Activated naive CD8-positive, alpha-beta T cell treated with anti-CD3 and anti-CD28 coated beads, Interleukin-2, amount 10 ng/mL, durations not matched to agents 7 days and 5 days (primary cell): Measurements from ENCODE around the gene NEU1. TPM values are rescaled to one million over a fixed set of nuclear protein-coding genes. Genes with fewer than 3 reads are reported as not detected.
"Not testable (repeated sequence)": the region's sequence is repeated elsewhere in the genome, so short reads cannot be mapped to it uniquely, and the experiment has no call there.

ENCODE experiments used
- ATAC-seq: fragments of 150-1000 bp; cut with Tn5 transposase; one replicate; pipeline ENCODE4 v1.10.0; 2021; ENCODE audit warnings: low read depth, moderate library complexity
- POLR2A ChIA-PET: fragments of 350-600 bp; sonication (Branson Sonifier 250); formaldehyde crosslinking; loops from one replicate; lab custom pipeline; 2021; ENCODE audit warnings: antibody characterized with exemption; lab: Charles Lee
- DNase-seq: peaks from one replicate; pipeline ENCODE4 v3.0.0; 2021
- H3K27ac Mint-ChIP-seq: one replicate; pipeline ENCODE4 v1.8.0; 2022; ENCODE audit warnings: mild to moderate bottlenecking, mixed read lengths
- H3K27me3 Mint-ChIP-seq: one replicate; pipeline ENCODE4 v1.8.0; 2022; ENCODE audit warnings: mild to moderate bottlenecking, moderate library complexity, mixed read lengths
- H3K36me3 Mint-ChIP-seq: one replicate; pipeline ENCODE4 v1.8.0; 2021; ENCODE audit warnings: mild to moderate bottlenecking, mixed read lengths
- H3K4me1 Mint-ChIP-seq: one replicate; pipeline ENCODE4 v1.8.0; 2021; ENCODE audit warnings: mixed read lengths
- H3K4me3 Mint-ChIP-seq: one replicate; pipeline ENCODE4 v1.8.0; 2022; ENCODE audit warnings: mild to moderate bottlenecking, moderate library complexity, mixed read lengths
- H3K9me3 Mint-ChIP-seq: one replicate; pipeline ENCODE4 v1.8.0; 2021; ENCODE audit warnings: mixed read lengths
- total RNA-seq, 2 experiments: library from RNA; stranded (reverse); gene quantifications; one replicate each; pipeline ENCODE4 v1.2.3, GENCODE V29; 2021

NEU1 gene
- total RNA-seq, 2 experiments from 2014 or later: 15.5 to 16.4 TPM

DNA sequence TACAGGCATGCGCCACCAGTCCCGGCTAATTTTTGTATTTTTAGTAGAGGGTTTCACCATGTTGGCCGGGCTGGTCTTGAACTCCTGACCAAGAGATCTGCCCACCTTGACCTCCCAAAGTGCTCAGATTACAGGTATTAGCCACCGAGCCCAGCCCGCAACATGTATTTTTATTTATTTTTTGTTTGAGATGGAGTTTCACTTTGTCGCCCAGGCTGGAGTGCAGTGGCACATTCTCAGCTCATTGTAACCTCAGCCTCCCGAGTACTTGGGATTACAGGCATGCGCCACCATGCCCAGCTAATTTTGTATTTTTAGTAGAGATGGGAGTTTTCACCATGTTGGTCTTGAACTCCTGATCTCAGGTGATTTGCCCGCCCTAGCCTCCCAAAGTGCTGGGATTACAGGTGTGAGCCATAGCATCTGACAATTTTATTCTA lies 24.5 kb downstream of the NEU1 start:
- peak overlapping the region; percentile 93 for H3K27ac Mint-ChIP-seq
- POLR2A ChIA-PET: interaction anchor here (0.6 to 1.5 kb wide), 4 partner anchors 11 to 109 kb away, joined by 3 to 5 read pairs (median 4); partner anchors contain the start of genes DDAH2, EHMT2 and LSM2
- DNase-seq, H3K27me3 Mint-ChIP-seq, ATAC-seq, H3K9me3 Mint-ChIP-seq: not testable (repeated sequence)
- H3K36me3 Mint-ChIP-seq: peaks cover 50% of the 10 kb centered on the region
- peak overlapping the region; percentile 84 for H3K4me3 Mint-ChIP-seq
- peaks cover 31% of the 10 kb centered on the region for H3K4me1 Mint-ChIP-seq

DNA sequence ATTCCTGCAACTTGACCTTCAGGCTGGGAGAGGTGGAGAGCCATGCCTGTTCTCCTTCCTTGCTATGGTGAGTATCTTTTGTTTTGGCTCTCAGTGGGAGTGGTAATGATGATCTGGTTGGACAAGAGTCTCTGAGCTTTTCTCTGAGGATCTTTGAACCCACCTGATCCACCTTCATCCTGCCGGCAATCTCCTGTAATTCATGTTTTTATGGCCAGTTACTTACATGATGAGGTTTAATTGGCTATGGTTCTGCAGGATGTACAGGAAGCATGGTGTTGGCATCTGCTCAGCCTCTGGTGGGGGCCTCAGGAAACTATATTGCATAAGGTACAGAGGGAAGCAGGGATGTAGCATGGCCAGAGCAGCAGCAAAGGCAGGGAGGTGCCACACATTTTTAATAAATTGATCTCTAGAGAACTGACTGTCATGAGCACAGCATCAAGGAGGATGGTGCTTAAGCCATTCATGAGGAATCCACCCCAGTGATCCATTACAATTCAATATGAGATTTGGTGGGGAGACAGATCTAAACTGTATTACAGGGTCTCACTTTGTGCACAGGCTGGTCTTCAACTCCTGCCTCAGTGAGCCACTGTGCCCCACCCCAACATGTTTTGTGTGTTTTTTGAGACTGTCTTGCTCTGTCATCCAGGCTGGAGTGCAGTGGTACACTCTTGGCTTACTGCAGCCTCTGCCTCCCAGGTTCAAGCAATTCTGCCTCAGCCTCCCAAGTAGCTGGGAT lies 25.1 kb downstream of the NEU1 start:
- ATAC-seq: no peak
- H3K4me1 Mint-ChIP-seq: peaks cover 31% of the 10 kb centered on the region
- H3K27ac Mint-ChIP-seq: peak overlapping the region; percentile 93
- no peaks in the 10 kb centered on the region for H3K9me3 Mint-ChIP-seq
- H3K4me3 Mint-ChIP-seq: peak overlapping the region; percentile 84
- DNase-seq: no peak
- no peaks in the 10 kb centered on the region for H3K27me3 Mint-ChIP-seq
- peaks cover 50% of the 10 kb centered on the region for H3K36me3 Mint-ChIP-seq
- POLR2A ChIA-PET: interaction anchor here (0.9 to 3.0 kb wide), 6 partner anchors 22 to 296 kb away, joined by 3 to 30 read pairs (median 4); partner anchors contain the start of genes C6orf47, DDX39B, EHMT2 and LSM2

DNA sequence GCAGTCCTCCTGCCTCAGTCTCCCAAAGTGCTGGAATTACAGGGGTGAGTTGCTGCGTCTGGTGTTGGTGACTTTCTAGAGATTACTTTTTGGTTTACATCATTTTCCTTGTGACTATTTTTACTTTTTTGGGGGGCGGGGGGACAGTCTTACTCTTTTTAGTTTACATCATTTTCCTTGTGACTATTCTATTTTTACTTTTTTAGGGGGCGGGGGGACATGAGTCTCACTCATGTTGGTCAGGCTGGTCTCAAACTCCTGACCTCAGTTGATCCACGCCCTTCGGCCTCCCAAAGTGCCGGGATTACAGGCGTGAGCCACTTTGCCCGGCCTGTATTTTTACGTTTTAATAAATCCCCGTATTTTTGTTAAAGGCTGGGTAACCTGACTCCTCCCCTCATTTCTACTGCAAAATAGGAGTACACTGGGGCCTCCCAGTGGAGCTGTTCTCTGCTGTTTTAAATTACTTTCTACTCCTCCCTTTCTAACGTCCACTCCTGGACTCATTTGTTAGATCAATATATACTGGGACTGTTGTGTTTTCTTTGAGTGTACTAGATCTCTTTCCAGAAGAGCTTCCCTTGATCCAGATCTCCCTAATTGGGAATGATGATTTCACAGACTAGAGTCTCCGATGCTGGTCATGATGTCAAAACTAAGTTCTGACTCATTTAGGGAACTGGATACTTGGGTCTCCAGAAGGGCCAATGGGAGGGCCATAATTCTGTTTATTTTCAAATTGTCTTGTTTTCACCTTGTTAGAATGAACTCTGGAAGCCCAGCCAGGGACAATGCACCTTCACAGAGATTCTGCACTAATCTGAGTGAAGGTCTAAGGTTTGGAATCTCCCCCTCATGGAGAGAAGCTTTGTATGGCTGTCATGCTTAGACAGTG lies 25.9 kb downstream of the NEU1 start:
- Mint-ChIP-seq H3K36me3 (peaks cover 46% of the 10 kb centered on the region), H3K27me3 (no peaks in the 10 kb centered on the region), H3K9me3 (no peaks in the 10 kb centered on the region), H3K27ac (peak overlapping the region; percentile 93), H3K4me1 (peaks cover 31% of the 10 kb centered on the region), H3K4me3 (peak overlapping the region; percentile 84)
- no peak for ATAC-seq
- DNase-seq: no peak
- POLR2A ChIA-PET: interaction anchor here (0.7 to 3.1 kb wide), 13 partner anchors 9 to 342 kb away, joined by 3 to 30 read pairs (median 4); partner anchors contain the start of genes C6orf47, DDX39B, EHMT2 and HSPA1B

DNA sequence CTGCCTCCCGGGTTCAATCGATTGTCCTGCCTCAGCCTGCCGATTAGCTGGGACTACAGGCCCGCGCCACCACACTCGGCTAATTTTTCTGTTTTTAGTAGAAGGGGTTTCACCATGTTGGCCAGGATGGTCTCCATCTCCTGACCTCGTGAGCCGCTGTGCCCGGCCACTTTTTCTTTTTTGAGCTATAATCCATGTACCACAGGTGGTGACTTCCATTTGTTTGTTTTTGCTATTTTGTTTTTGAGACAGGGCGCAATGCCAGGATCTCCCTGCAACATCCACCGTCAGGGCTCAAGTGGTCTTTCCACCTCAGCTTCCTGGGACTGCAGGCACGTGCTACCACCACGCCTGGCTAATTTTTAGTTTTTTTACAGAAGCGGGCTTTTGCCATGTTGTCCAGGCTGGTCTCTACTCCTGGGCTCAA lies 26.6 kb downstream of the NEU1 start:
- no peak for ATAC-seq
- peaks cover 43% of the 10 kb centered on the region for H3K36me3 Mint-ChIP-seq
- peak overlapping the region; percentile 84 for H3K4me3 Mint-ChIP-seq
- H3K9me3 Mint-ChIP-seq: no peaks in the 10 kb centered on the region
- DNase-seq: no peak
- H3K27me3 Mint-ChIP-seq: no peaks in the 10 kb centered on the region
- POLR2A ChIA-PET: interaction anchor here (0.7 to 3.1 kb wide), 16 partner anchors 9 to 341 kb away, joined by 3 to 30 read pairs (median 4); partner anchors contain the start of genes ABHD16A, BAG6, DDX39B and HSPA1B
- H3K27ac Mint-ChIP-seq: peak overlapping the region; percentile 93
- peaks cover 31% of the 10 kb centered on the region for H3K4me1 Mint-ChIP-seq

DNA sequence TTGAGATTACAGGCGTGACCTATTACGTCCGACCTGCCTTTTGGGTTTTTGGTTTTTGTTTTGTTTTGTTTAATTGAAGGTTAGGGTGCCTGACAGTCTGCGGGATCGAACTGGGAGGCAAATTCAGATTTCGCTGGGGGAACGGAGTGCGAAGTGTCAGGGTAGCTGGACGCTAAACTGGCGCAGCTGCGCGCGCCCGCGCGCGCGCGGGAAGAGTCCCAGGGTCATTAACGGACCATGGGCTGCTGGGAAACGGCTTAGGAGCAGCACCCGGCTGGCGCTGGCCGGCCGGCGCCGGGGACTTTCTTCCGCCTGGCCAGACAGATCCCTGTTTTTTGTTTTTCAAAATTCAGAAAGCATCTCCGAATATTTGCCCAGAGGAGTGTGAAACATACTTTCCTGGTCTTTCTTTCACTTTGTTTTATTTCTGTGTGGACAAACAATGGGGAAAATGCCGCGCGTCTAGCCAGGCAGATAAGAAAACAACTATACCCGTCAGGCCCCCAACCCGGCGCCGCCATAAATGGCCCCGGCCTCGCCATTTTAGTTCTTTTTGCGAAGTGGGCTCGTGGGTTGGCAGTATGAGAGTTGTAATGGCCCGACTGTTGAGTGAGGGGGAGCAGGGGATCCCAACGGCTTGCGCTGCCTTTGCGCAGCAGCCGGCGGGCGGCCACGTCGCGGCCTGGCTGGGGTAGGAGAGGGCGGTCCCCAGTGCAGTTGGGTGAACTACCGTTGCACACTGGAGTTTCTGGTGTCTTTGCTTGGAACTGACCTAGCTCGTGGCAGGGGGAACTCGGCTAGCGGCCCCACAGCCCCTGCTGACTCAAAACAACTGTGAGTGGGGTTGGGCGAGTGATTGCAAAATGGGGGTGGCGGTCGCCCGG lies 28.0 kb downstream of the NEU1 start:
- DNase-seq: peak; percentile 81
- peak overlapping the region; percentile 84 for H3K4me3 Mint-ChIP-seq
- peaks cover 34% of the 10 kb centered on the region for H3K4me1 Mint-ChIP-seq
- POLR2A ChIA-PET: interaction anchor here (0.6 to 3.1 kb wide), 22 partner anchors 9 to 340 kb away, joined by 3 to 30 read pairs (median 4); partner anchors contain the start of genes ABHD16A, ATP6V1G2, BAG6 and CLIC1
- no peaks in the 10 kb centered on the region for H3K27me3 Mint-ChIP-seq
- peak overlapping the region; percentile 93 for H3K27ac Mint-ChIP-seq
- H3K36me3 Mint-ChIP-seq: peaks cover 39% of the 10 kb centered on the region
- no peaks in the 10 kb centered on the region for H3K9me3 Mint-ChIP-seq
- peak; percentile 52 for ATAC-seq

DNA sequence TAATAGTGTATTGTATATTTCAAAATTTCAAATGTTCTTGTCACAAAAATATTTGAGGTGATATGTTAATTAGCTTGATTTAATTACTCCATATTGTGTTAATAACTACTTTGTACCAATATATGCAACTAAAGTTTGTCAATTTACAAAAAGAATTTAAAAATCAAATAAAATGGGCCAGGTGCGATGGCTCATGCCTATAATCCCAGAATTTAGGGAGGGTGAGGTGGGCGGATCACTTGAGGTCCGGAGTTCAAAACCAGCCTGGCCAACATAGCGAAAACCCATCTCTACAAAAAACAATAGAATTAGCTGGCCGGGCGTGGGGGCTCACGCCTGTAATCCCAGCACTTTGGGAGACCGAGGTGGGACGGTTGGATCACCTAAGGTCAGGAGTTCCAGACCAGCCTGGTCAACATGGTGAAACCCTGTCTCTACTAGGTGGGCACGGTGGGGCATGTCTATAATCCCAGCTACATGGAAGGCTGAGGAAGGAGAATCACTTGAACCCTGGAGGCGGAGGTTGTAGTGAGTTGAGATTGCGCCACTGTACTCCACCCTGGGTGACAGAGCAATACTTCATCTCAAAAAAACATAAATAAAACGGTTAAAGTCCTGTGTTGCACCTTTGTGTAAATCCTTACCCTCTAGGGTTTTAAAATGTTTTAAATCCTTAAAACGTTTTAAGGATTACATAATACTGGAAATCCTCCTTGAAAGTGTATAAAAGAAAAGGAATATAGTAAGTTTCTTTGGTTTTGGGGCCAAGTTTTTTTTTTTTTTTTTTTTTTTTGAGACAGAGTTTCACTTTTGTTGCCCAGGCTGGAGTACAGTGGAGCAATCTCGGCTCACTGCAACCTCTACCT lies 31.0 kb downstream of the NEU1 start:
- H3K4me3 Mint-ChIP-seq: peak overlapping the region; percentile 95
- H3K9me3 Mint-ChIP-seq: no peaks in the 10 kb centered on the region
- H3K36me3 Mint-ChIP-seq: peaks cover 19% of the 10 kb centered on the region
- H3K4me1 Mint-ChIP-seq: peaks cover 22% of the 10 kb centered on the region
- ATAC-seq (no peak), DNase-seq (no peak)
- H3K27ac Mint-ChIP-seq: peak overlapping the region; percentile 86
- POLR2A ChIA-PET: interaction anchor here (0.9 to 2.8 kb wide), 5 partner anchors 95 to 180 kb away, joined by 3 to 26 read pairs (median 6); partner anchors contain the start of genes ABHD16A, BAG6 and CLIC1
- no peaks in the 10 kb centered on the region for H3K27me3 Mint-ChIP-seq

DNA sequence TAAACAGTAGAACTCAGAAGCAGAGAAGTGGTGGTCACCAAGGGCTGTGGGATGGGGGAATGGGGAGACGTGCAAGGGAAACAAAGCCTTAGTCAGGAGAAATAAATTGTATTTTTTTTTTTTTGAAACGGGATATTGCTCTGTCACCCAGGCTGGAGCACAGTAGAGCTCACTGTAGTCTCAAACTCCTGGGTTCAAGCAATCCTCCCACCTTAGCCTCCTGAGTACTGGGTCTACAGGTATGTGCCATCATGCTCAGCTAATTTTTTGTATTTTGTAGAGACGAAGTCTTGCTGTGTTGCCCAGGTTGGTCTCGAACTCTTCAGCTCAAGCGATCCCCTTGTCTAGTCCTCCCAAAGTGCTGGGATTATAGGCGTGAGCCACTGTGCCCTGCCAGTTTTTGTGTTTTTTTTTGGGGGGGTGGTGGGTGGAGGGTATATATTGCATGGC lies 31.7 kb downstream of the NEU1 start:
- H3K9me3 Mint-ChIP-seq: no peaks in the 10 kb centered on the region
- POLR2A ChIA-PET: interaction anchor here (0.9 to 2.8 kb wide), 5 partner anchors 91 to 128 kb away, joined by 3 to 26 read pairs (median 9); partner anchors contain the start of genes ABHD16A, CLIC1, DDAH2 and MSH5
- peaks cover 21% of the 10 kb centered on the region for H3K4me1 Mint-ChIP-seq
- DNase-seq (no peak), ATAC-seq (no peak)
- H3K36me3 Mint-ChIP-seq: peaks cover 12% of the 10 kb centered on the region
- no peaks in the 10 kb centered on the region for H3K27me3 Mint-ChIP-seq
- peak overlapping the region; percentile 95 for H3K4me3 Mint-ChIP-seq
- peak overlapping the region; percentile 86 for H3K27ac Mint-ChIP-seq

DNA sequence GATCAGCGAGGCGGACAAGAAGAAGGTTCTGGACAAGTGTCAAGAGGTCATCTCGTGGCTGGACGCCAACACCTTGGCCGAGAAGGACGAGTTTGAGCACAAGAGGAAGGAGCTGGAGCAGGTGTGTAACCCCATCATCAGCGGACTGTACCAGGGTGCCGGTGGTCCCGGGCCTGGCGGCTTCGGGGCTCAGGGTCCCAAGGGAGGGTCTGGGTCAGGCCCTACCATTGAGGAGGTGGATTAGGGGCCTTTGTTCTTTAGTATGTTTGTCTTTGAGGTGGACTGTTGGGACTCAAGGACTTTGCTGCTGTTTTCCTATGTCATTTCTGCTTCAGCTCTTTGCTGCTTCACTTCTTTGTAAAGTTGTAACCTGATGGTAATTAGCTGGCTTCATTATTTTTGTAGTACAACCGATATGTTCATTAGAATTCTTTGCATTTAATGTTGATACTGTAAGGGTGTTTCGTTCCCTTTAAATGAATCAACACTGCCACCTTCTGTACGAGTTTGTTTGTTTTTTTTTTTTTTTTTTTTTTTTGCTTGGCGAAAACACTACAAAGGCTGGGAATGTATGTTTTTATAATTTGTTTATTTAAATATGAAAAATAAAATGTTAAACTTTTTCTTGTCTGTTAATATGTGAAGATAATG lies 32.9 kb downstream of the NEU1 start:
- Mint-ChIP-seq H3K9me3 (no peaks in the 10 kb centered on the region), H3K27ac (peak overlapping the region; percentile 86), H3K4me1 (peaks cover 27% of the 10 kb centered on the region), H3K4me3 (peak overlapping the region; percentile 95), H3K27me3 (no peaks in the 10 kb centered on the region), H3K36me3 (peaks cover 9% of the 10 kb centered on the region)
- POLR2A ChIA-PET: interaction anchor here (0.7 to 2.8 kb wide), 11 partner anchors 14 to 178 kb away, joined by 3 to 26 read pairs (median 5); partner anchors contain the start of genes ABHD16A, BAG6, CLIC1 and DDAH2
- DNase-seq (peak; percentile 48), ATAC-seq (no peak)

DNA sequence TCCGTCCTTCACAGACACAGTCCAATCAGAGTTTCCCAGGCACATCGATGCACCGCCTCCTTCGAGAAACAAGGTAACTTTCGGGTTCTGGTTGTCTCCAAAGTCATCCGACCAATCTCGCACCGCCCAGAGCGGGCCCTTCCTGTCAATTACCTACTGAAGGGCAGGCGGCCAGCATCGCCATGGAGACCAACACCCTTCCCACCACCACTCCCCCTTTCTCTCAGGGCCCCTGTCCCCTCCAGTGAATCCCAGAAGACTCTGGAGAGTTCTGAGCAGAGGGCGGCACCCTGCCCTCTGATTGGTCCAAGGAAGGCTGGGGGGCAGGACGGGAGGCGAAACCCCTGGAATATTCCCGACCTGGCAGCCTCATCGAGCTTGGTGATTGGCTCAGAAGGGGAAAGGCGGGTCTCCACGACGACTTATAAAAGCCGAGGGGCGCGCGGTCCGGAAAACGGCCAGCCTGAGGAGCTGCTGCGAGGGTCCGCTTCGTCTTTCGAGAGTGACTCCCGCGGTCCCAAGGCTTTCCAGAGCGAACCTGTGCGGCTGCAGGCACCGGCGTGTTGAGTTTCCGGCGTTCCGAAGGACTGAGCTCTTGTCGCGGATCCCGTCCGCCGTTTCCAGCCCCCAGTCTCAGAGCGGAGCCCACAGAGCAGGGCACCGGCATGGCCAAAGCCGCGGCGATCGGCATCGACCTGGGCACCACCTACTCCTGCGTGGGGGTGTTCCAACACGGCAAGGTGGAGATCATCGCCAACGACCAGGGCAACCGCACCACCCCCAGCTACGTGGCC lies 35.1 kb downstream of the NEU1 start, which contains the start of gene HSPA1B:
Gene HSPA1B, plus strand, starts transcription at position 453 of the 794 bp plus-strand sequence. Its CDS starts 213 bp downstream, at position 666.
- H3K27me3 Mint-ChIP-seq: no peaks in the 10 kb centered on the region
- peak within 1 kb of the TSS; percentile 92 for H3K4me3 Mint-ChIP-seq
- H3K36me3 Mint-ChIP-seq: peaks cover 8% of the 10 kb centered on the region
- POLR2A ChIA-PET: interaction anchor here (0.7 to 2.5 kb wide), 22 partner anchors 9 to 630 kb away, joined by 3 to 29 read pairs (median 5); partner anchors contain the start of genes BAG6, CLIC1, CSNK2B and DDX39B
- H3K9me3 Mint-ChIP-seq: no peaks in the 10 kb centered on the region
- ATAC-seq: peak; percentile 82
- peak; percentile 89 for DNase-seq
- peaks cover 32% of the 10 kb centered on the region for H3K4me1 Mint-ChIP-seq
- peak within 1 kb of the TSS; percentile 97 for H3K27ac Mint-ChIP-seq

DNA sequence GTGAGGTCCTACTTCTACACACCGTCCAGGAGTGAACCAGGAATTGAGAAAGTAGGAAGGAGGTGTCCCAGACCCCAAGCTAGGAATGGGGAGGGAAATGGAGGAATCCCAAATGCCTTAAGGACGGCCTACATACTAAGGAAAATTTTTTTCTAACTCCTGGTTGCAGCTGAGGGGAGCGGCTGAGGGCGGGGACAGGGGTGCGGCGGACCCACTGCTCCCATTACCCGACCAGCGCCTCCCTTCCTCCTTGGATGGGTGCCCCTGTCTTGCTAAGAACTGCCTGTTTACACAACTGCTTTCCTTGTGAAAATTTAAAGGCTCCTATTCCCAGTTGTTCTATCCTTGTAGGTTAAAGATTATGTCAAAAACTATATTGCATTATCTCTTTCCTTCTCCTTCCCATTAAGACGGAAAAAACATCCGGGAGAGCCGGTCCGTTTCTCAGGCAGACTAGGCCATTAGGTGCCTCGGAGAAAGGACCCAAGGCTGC lies 35.8 kb downstream of the NEU1 start:
- peak overlapping the region; percentile 97 for H3K27ac Mint-ChIP-seq
- peaks cover 8% of the 10 kb centered on the region for H3K36me3 Mint-ChIP-seq
- POLR2A ChIA-PET: interaction anchor here (0.6 to 2.5 kb wide), 27 partner anchors 9 to 629 kb away, joined by 3 to 29 read pairs (median 4); partner anchors contain the start of genes ABHD16A, BAG6, CLIC1 and CSNK2B
- DNase-seq (peak; percentile 42), ATAC-seq (peak; percentile 10)
- H3K4me3 Mint-ChIP-seq: peak overlapping the region; percentile 92
- H3K27me3 Mint-ChIP-seq: no peaks in the 10 kb centered on the region
- peaks cover 34% of the 10 kb centered on the region for H3K4me1 Mint-ChIP-seq
- no peaks in the 10 kb centered on the region for H3K9me3 Mint-ChIP-seq
